DMS 273 treated with DMSO at 0.1 percent for 48 hours (cell line): ENCODE data around the gene SCGB3A1.

Source experiments
- DNase-seq: peaks from one replicate; lab custom pipeline; 2025; lab: John Stamatoyannopoulos, UW

SCGB3A1 gene

GRCh38 chr5:180604271-180604670 is 13.0 kb upstream of the SCGB3A1 start:
- DNase-seq: no peak

- no peak for DNase-seq
Observed at GRCh38 chr5:180603076-180603594, 11.8 kb upstream of the SCGB3A1 start.

- DNase-seq: no peak
Observed at GRCh38 chr5:180602481-180603075, 11.3 kb upstream of the SCGB3A1 start.

GRCh38 chr5:180601591-180602480 is 10.5 kb upstream of the SCGB3A1 start:
- DNase-seq: no peak

GRCh38 chr5:180600554-180601041 is 9.3 kb upstream of the SCGB3A1 start:
- no peak for DNase-seq

GRCh38 chr5:180599981-180600553 is 8.8 kb upstream of the SCGB3A1 start:
- DNase-seq: no peak

GRCh38 chr5:180599590-180599914 is 8.3 kb upstream of the SCGB3A1 start:
- DNase-seq: no peak

- no peak for DNase-seq
Observed at GRCh38 chr5:180598797-180599589, 7.7 kb upstream of the SCGB3A1 start.

GRCh38 chr5:180598316-180598701 is 7.0 kb upstream of the SCGB3A1 start:
- DNase-seq: no peak

- DNase-seq: no peak
Observed at GRCh38 chr5:180596668-180597231, 5.5 kb upstream of the SCGB3A1 start.

GRCh38 chr5:180596115-180596667 is 4.9 kb upstream of the SCGB3A1 start:
- DNase-seq: no peak

- no peak for DNase-seq
Observed at GRCh38 chr5:180595381-180596114, 4.2 kb upstream of the SCGB3A1 start.

- no peak for DNase-seq
Observed at GRCh38 chr5:180595046-180595379, 3.7 kb upstream of the SCGB3A1 start.

- DNase-seq: no peak
Observed at GRCh38 chr5:180594311-180595045, 3.2 kb upstream of the SCGB3A1 start.

- no peak for DNase-seq
Observed at GRCh38 chr5:180593446-180594206, 2.3 kb upstream of the SCGB3A1 start.

GRCh38 chr5:180592176-180592575 is 877 bp upstream of the SCGB3A1 start:
- no peak for DNase-seq

- DNase-seq: no peak
Observed at GRCh38 chr5:180590543-180591310, 572 bp downstream of the SCGB3A1 start.

- no peak for DNase-seq
Observed at GRCh38 chr5:180589771-180590542, 1.3 kb downstream of the SCGB3A1 start.
